PC-3 (cell line): ENCODE data around the gene MEGF6. TPM values are rescaled to one million over a fixed set of nuclear protein-coding genes. Genes with fewer than 3 reads are reported as not detected.

Experiments used
- ATAC-seq: fragments of 200-7000 bp; cut with Tn5 transposase; 2 replicates; pipeline ENCODE4 v1.9.1; 2020; ENCODE audit warnings: mild to moderate bottlenecking, moderate library complexity
- BruUV-seq: library from RNA; stranded (reverse); fragments of 400-500 nt; replicated peaks from 2 replicates; lab custom pipeline; 2021; lab: Mats Ljungman, UMichigan
- CTCF ChIA-PET: fragments of 300-600 bp; sonication (Branson Sonifier 250); formaldehyde crosslinking; loops from one replicate; lab custom pipeline; 2022; ENCODE audit warnings: antibody characterized with exemption; lab: Charles Lee
- POLR2A ChIA-PET: fragments of 300-600 bp; sonication (Branson Sonifier 250); formaldehyde crosslinking; loops from one replicate; lab custom pipeline; 2022; ENCODE audit warnings: antibody characterized with exemption; ENCODE audit not compliant: unreplicated experiment; lab: Charles Lee
- DNase-seq: peaks from one replicate; pipeline ENCODE4 v3.0.0-alpha.2; 2015
- H2AFZ ChIP-seq: fragments of 300-600 bp; sonication (generic); 2 replicates; pipeline ENCODE4 v1.6.0; 2016; ENCODE audit warnings: antibody characterized with exemption, low read length
- H3F3A ChIP-seq: fragments of 300-600 bp; sonication (generic); one replicate; pipeline ENCODE4 v1.6.0; 2017; ENCODE audit warnings: antibody characterized with exemption, low read length, control low read depth, mild to moderate bottlenecking; ENCODE audit not compliant: unreplicated experiment
- H3K27ac ChIP-seq: fragments of 300-600 bp; sonication (generic); 2 replicates; pipeline ENCODE4 v1.5.1; 2016; ENCODE audit warnings: mild to moderate bottlenecking, low read length
- H3K27me3 ChIP-seq: fragments of 300-600 bp; sonication (generic); 2 replicates; pipeline ENCODE4 v1.6.1; 2016; ENCODE audit warnings: low read length, mixed read lengths
- H3K36me3 ChIP-seq: fragments of 300-600 bp; sonication (generic); 2 replicates; pipeline ENCODE4 v1.6.1; 2016; ENCODE audit warnings: low read depth, mixed run types, low read length, mixed read lengths
- H3K4me1 ChIP-seq: fragments of 300-600 bp; sonication (generic); 2 replicates; pipeline ENCODE4 v1.5.1; 2016; ENCODE audit warnings: low read length; ENCODE audit not compliant: insufficient read depth
- H3K4me2 ChIP-seq: fragments of 300-600 bp; sonication (generic); 2 replicates; pipeline ENCODE4 v1.6.0; 2016; ENCODE audit warnings: low read length
- H3K4me3 ChIP-seq: fragments of 300-600 bp; sonication (generic); 2 replicates; pipeline ENCODE4 v1.5.1; 2016; ENCODE audit warnings: mild to moderate bottlenecking, low read length, mixed read lengths
- H3K79me2 ChIP-seq: fragments of 300-600 bp; sonication (generic); 2 replicates; pipeline ENCODE4 v1.6.1; 2017; ENCODE audit warnings: low read length, mixed read lengths
- H3K9ac ChIP-seq: fragments of 300-600 bp; sonication (generic); 2 replicates; pipeline ENCODE4 v1.6.0; 2016; ENCODE audit warnings: mild to moderate bottlenecking, low read length
- H3K9me2 ChIP-seq: fragments of 300-600 bp; sonication (generic); replicated peaks from 2 replicates; pipeline ENCODE4 v1.6.1; 2016; ENCODE audit warnings: mixed run types, low read length, mixed read lengths
- H3K9me3 ChIP-seq: fragments of 300-600 bp; sonication (generic); 2 replicates; pipeline ENCODE4 v1.6.1; 2016; ENCODE audit warnings: low read length, mixed read lengths
- H4K20me1 ChIP-seq: fragments of 300-600 bp; sonication (generic); 2 replicates; pipeline ENCODE4 v1.6.1; 2016; ENCODE audit warnings: low read length, mixed read lengths
- EZH2 ChIP-seq: fragments of 300-600 bp; sonication (generic); IDR thresholded peaks from one replicate; pipeline ENCODE4 v1.6.1; 2017; ENCODE audit warnings: antibody characterized with exemption, mild to moderate bottlenecking, low read length; ENCODE audit not compliant: unreplicated experiment
- EZH2phosphoT487 ChIP-seq: fragments of 300-600 bp; sonication (generic); IDR thresholded peaks from 2 replicates; pipeline ENCODE4 v1.6.1; 2018; ENCODE audit warnings: mild to moderate bottlenecking, antibody characterized with exemption, low read length, borderline replicate concordance
- intact Hi-C: fragments of 100-400 bp; cut with micrococcal nuclease; formaldehyde crosslinking; loops from 2 replicates; pipeline ENCODE4 v1.9.0; 2023
- total RNA-seq: library from RNA; depleted of rRNA; stranded (reverse); fragments of >200 nt; gene quantifications from 2 replicates; pipeline ENCODE4 v1.2.3, GENCODE V29; 2014
- TF ChIP-seq, protein P1 (sequence below): fragments of 300-600 bp; sonication (generic); conservative IDR thresholded peaks from 2 replicates; pipeline ENCODE4 v1.5.1; 2017; ENCODE audit warnings: antibody characterized with exemption, low read depth, mild to moderate bottlenecking, low read length

Gene MEGF6
- total RNA-seq, 1 experiment from 2014 or later = 32.5 TPM

DNA sequence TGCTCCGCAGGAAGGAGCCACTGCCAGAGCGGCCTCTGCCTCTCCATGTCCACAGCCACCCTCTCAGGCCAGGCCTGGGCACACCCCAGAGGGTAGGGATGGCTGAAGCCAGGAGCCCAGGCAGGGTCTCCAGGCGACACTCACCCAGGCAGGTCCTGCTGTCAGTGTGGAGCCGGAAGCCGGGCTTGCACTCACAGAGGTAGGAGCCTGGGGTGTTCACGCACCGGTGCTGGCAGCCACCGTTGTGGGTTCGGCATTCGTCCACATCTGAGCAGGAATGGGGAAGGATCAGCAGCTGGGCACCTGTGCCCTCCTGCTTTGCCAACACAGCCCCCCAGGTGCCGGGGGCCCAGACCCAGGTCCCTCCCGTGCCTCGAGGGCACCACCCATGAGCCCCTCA is 87.3 kb downstream of the MEGF6 start:
- intact Hi-C loops = no loop called here
- BruUV-seq = no TSS peak
- H4K20me1 ChIP-seq = no peaks in the 10 kb centered on the region
- no peaks in the 10 kb centered on the region for H3K4me1 ChIP-seq
- H3K27ac ChIP-seq = no peak overlapping the region
- DNase-seq = no peak
- ATAC-seq = no peak
- no peak overlapping the region for H3K4me2 ChIP-seq
- no peak overlapping the region for H3K9ac ChIP-seq
- no peaks in the 10 kb centered on the region for H3K27me3 ChIP-seq
- H3K79me2 ChIP-seq = no peaks in the 10 kb centered on the region
- H3F3A ChIP-seq = no peaks in the 10 kb centered on the region
- CTCF ChIA-PET = no interaction called here
- no peaks in the 10 kb centered on the region for H3K9me2 ChIP-seq
- no peaks in the 10 kb centered on the region for H3K36me3 ChIP-seq
- TF ChIP-seq, protein P1, sequence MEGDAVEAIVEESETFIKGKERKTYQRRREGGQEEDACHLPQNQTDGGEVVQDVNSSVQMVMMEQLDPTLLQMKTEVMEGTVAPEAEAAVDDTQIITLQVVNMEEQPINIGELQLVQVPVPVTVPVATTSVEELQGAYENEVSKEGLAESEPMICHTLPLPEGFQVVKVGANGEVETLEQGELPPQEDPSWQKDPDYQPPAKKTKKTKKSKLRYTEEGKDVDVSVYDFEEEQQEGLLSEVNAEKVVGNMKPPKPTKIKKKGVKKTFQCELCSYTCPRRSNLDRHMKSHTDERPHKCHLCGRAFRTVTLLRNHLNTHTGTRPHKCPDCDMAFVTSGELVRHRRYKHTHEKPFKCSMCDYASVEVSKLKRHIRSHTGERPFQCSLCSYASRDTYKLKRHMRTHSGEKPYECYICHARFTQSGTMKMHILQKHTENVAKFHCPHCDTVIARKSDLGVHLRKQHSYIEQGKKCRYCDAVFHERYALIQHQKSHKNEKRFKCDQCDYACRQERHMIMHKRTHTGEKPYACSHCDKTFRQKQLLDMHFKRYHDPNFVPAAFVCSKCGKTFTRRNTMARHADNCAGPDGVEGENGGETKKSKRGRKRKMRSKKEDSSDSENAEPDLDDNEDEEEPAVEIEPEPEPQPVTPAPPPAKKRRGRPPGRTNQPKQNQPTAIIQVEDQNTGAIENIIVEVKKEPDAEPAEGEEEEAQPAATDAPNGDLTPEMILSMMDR = no peak
- no peak for TF ChIP-seq EZH2phosphoT487
- TF ChIP-seq EZH2 = no peak
- POLR2A ChIA-PET = no interaction called here
- H3K9me3 ChIP-seq = no peaks in the 10 kb centered on the region
- H3K4me3 ChIP-seq = no peak overlapping the region
- H2AFZ ChIP-seq = no peak overlapping the region

DNA sequence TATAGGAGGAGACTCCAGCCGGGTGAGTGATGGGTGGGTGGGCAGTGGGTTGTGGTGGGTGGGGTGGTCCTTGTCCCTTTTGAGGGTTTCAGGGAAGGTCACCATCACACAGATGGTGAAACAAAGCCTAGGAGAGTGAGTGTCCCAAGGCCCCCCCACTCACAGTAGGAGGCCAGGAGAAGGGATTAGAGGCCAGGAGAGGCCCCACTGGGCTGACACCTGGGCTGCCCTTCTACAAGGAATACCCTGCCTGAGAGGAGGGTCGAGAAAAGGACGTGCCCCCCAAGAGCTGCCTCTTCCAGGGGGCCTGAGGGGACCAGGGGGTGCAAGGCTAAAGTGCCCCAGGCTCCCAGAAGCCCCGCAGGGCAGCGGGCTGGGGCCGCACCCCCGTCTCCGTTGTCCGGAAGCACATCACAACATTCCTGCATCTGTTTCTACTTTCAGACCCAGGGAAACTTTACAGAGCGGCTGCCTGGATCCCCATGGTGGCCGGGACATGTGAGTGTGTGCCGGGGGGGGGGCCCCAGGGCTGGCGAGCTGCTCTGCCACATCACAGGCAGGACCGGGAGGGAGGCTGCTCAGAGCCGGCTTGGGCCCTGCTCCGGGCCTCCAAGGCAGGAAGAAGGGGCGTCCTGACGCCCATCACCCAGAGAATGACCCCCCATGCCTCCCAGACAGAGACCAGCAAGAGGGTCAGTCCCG is 88.6 kb downstream of the MEGF6 start:
- no TSS peak for BruUV-seq
- no peaks in the 10 kb centered on the region for H3K9me2 ChIP-seq
- intact Hi-C loops = no loop called here

DNA sequence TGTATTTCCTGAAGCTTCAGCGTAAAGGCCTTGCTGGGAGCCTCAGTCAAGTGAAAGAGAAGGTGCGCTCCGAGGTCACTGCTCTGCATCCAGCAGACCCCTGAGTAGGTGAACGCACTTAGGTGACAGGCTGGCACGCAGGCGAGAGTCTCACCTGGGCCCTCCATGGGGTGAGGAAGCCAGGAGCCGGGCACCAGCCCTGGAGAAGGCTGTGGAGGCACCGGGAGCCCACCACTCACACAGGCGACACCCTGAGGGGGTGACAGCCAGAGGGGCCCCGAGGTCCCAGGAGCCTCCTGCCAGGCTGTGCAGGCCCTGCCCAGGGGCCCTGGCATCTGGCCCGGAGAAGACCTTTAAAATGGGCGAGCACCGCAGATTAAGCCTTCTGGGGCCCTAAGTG is 89.2 kb downstream of the MEGF6 start:
- no peak for ATAC-seq
- no peaks in the 10 kb centered on the region for H3K36me3 ChIP-seq
- H3K4me2 ChIP-seq = no peak overlapping the region
- TF ChIP-seq, protein P1 = no peak
- TF ChIP-seq EZH2 (no peak), EZH2phosphoT487 (no peak)
- no peaks in the 10 kb centered on the region for H4K20me1 ChIP-seq
- ChIA-PET POLR2A (no interaction called here), CTCF (no interaction called here)
- H3K4me3 ChIP-seq = no peak overlapping the region
- no peaks in the 10 kb centered on the region for H3F3A ChIP-seq
- H3K27me3 ChIP-seq = no peaks in the 10 kb centered on the region
- no peak overlapping the region for H2AFZ ChIP-seq
- intact Hi-C loops = no loop called here
- H3K9ac ChIP-seq = no peak overlapping the region
- no peaks in the 10 kb centered on the region for H3K79me2 ChIP-seq
- H3K4me1 ChIP-seq = no peaks in the 10 kb centered on the region
- no TSS peak for BruUV-seq
- H3K27ac ChIP-seq = no peak overlapping the region
- DNase-seq = no peak
- no peaks in the 10 kb centered on the region for H3K9me2 ChIP-seq
- no peaks in the 10 kb centered on the region for H3K9me3 ChIP-seq

More for the DNA sequence above, 88.6 kb downstream of the MEGF6 start:
- Histone ChIP-seq H3K79me2 (no peaks in the 10 kb centered on the region), H3K4me1 (no peaks in the 10 kb centered on the region), H3K9me3 (no peaks in the 10 kb centered on the region), H2AFZ (no peak overlapping the region), H3F3A (no peaks in the 10 kb centered on the region), H4K20me1 (no peaks in the 10 kb centered on the region), H3K4me3 (no peak overlapping the region), H3K27ac (no peak overlapping the region), H3K4me2 (no peak overlapping the region), H3K27me3 (no peaks in the 10 kb centered on the region), H3K36me3 (no peaks in the 10 kb centered on the region), H3K9ac (no peak overlapping the region)
- TF ChIP-seq EZH2phosphoT487 = no peak
- TF ChIP-seq, protein P1 = no peak
- no peak for ATAC-seq
- CTCF ChIA-PET = no interaction called here
- POLR2A ChIA-PET = no interaction called here
- no peak for DNase-seq
